Hematopoietic multipotent progenitor cell treated with erythropoietin and hydrocortisone succinate and interleukin-3 and kit ligand, for 15 days (in vitro differentiated cells): ENCODE measurements around the gene NUAK2.

Experiments used
- DNase-seq: peaks from one replicate; pipeline ENCODE4 v3.0.0-alpha.2; 2015; ENCODE audit warnings: low spot score

The NUAK2 gene

GRCh38 chr1:205274041-205274691 lies 47.4 kb downstream of the NUAK2 start:
- no peak for DNase-seq

- peak; percentile 80 for DNase-seq
Measured at GRCh38 chr1:205273551-205273982, 48.0 kb downstream of the NUAK2 start.

DNA sequence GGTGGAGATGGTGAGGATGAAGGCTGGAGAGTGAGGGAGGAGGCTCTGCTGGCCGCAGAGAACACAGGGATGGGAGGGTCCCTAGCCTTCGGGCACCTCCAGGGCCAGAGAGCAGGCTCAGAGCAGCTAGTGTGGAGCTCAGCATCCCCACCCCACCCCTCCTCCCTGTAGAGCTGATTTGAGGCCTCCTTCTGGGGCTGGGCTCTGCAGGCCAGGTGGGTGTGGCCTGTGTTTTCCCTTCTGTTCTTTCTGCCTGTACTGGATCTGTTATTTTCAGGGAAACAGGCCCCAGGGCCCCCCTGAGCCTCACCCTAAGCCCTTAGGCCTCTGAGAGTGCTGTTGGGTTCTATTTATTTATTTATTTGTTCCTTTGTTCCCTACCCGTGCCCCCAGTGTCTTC lies 49.0 kb downstream of the NUAK2 start:
- no peak for DNase-seq

GRCh38 chr1:205271745-205272144 lies 49.8 kb downstream of the NUAK2 start:
- no peak for DNase-seq

DNA sequence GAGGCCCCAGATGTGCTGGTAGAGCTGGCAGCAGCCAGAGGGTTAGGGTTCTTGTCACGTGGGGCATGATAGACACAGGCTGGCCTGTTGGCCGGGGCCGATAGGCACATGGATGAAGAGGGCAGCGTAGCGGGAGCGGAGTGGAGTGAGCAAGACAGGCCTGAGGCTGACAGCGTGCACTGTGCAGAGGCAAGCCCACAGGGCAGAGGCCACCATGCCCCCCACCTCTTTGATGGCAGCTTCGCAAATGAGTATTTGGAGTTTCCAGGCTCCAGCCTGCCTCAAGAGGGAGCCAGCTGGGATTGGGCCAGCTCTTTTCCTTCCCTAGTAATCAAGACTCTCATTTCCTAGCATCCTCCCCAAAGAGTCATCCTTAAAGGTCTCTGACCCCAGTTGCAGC lies 50.3 kb downstream of the NUAK2 start:
- no peak for DNase-seq

- DNase-seq, result no peak
Measured at GRCh38 chr1:205270764-205271163, 50.8 kb downstream of the NUAK2 start.

- no peak for DNase-seq
Measured at GRCh38 chr1:205270271-205270670, 51.3 kb downstream of the NUAK2 start.

- no peak for DNase-seq
Measured at GRCh38 chr1:205269711-205270110, 51.8 kb downstream of the NUAK2 start.

DNA sequence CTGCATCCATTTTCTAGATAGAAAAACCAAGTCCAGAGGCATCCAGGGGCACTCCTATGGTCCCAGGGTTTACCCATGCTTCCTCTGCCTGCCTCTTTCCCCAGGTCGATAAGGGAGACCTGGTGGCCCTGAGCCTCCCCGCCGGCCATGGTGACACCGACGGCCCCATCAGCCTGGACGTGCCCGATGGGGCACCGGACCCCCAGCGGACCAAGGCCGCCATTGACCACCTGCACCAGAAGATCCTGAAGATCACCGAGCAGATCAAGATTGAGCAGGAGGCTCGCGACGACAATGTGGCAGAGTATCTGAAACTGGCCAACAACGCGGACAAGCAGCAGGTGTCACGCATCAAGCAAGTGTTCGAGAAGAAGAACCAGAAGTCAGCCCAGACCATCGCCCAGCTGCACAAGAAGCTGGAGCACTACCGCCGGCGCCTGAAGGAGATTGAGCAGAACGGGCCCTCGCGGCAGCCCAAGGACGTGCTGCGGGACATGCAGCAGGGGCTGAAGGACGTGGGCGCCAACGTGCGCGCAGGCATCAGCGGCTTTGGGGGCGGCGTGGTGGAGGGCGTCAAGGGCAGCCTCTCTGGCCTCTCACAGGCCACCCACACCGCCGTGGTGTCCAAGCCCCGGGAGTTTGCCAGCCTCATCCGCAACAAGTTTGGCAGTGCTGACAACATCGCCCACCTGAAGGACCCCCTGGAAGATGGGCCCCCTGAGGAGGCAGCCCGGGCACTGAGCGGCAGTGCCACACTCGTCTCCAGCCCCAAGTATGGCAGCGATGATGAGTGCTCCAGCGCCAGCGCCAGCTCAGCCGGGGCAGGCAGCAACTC lies 52.5 kb downstream of the NUAK2 start:
- no peak for DNase-seq

DNA sequence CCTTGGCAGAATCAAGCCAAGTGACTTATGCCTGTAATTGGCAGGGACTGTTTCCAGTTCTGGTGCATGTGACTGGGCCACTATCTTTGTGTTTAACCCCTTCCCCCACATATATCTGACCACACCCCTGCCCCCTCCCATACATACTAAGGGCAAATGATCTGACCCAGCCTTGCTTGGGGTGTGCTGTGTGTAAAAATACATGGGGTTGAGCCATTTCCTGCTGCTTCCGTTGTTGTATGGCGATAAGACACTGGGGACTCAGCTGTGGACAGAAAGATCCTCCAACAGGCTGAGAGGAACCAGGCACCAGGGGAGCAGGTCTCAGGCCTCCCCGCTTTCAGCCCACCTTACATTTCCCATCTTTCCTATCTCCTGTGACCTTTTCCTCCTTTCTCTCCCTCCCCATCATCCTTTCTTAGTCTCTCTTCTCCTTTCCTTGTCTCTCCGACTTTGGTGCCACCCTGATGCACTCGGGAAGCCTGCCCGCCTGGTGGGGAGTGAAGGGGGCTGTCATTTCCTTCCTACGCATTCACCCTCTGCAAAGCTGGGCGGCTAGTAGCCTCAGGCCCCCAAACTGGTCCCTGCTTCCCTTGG lies 54.1 kb downstream of the NUAK2 start:
- DNase-seq, result no peak

DNA sequence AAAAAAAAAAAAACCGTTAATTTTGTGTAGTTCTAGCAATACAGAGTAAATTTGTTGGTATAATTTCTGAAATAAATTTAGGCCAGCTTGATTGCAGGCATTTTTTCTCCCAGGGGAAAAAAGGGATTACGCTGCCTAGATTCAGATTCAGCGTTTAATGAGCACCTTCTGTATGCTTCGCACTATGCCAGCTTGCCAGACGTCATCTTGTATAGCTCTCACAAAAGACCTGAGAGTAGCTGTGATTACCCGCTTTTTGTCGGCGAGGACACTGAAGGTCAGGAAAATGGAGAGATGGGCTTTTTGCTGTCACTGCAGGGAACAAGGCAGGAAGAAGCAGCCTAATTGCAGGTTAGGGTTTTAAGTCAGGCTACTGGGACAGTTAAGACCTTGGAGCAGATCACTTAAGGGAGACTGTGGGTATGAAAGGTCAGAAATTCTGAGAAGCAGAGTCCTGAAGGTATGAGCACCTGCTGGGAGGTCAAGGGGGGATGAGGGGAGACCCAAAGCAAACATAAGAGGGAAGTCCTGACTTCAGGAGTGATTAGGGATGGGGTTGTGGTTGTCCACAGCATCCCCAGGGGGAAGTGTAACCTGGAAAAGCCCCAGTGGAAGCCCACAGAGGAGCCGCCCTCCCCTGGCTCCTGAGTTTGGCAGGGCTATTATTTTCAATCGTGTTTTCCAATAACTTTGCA lies 54.8 kb downstream of the NUAK2 start:
- no peak for DNase-seq

DNA sequence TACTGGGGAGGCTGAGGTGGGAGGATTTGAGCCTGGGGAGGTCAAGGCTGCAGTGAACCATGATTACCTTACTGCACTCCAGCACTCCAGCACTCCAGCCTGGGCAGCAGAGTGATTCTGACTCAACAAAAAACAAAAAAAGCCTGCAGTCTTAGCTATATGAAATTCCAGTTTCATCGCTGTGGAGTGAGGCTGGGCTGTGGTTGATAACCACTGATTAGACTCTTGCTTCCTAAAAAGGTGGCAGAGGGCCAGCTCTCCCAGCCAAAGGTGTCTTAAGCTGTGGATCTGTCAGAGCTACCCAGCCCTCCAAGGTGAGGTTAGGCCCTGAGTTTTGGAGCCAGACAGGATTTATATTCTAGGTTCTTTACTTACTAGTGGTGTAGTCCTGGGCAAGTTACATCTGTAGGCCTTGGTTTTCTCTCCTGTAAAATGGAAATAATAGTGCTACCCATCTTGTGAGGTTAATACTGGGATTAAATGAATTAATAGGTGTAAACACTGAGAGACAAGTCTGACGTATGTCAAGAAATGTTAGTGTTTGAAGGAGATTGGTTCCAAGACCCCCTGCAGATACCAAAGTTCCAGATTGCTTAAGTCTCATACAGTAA lies 57.9 kb downstream of the NUAK2 start:
- peak; percentile 65 for DNase-seq

DNA sequence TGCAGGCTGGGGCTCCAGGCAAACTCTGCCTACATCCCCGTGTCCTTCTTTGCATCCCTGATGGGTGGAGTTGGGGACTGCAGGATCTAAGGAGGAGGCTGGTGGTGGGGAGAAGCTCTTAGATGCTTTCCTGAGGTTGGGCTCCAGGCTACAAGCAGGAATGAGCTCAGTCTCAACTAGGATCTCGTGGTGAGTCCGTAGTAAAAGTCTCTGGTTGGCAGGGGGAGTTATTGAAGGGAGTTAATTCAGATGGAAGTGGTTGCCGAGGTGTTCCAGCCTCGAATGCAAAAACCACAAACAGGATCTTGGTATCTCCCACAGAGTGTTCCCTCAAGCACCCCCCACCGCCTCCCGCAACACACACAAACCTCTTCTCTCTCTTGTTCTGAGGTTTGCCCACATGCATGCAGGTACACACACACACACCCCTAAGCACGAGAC lies 58.8 kb downstream of the NUAK2 start:
- DNase-seq, result no peak

DNA sequence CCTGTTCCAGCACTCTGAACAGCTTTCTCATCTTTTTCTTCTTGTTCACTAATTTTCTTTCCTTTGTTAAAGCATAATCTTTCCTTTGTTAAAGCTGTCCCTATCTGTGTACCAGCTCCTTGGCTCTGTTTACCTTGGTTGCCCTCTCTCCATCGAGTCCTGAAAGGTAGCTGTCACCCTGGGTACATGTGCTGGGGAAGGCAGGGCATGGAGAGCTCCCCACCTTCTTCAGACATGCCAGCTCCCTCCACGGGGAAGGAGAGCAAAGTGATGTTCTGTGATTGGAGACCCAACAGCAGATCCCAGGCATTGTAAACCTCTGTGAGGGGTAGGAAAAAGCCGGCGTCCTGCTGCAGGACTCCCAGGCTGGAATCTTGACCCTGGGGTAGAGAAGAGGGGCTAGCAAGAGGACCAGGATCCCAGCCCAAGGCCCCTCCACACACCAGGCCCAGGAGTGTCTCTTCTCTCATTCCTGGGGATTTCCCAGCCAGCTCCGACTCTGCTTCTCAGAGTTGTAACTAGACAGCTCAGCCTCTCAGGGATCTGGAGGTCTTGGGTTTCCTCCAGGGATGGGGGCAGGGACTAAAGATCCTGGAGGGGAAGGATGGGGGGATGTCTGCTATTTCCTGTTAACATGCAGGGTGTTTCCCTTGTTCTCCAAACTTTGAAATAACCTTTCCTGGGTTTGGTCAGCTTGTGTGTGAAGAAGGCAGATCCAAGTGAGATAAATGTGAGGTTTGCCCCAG lies 59.4 kb downstream of the NUAK2 start:
- DNase-seq, result no peak

GRCh38 chr1:205260948-205261732 lies 60.4 kb downstream of the NUAK2 start:
- DNase-seq, result no peak

DNA sequence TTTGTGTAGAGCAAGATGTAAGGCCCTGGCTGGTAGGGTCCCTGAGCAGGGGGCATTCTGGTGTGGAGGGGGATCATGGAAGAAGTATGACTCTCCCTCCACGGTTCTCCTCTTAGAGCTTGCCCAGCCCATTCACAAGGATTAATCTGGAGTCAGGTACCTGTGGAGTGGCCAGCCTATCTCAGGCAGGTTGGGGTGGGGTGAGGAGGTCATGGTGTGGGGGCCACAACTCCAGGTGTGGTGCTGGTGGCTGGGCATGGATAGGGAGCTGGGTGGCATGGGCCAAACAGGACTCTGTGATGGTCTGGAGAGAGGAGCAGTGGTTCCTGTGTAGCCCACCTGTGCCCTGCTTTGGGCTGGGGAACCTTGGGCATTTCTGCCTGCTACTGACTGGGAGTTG lies 61.5 kb downstream of the NUAK2 start:
- DNase-seq, result no peak

DNA sequence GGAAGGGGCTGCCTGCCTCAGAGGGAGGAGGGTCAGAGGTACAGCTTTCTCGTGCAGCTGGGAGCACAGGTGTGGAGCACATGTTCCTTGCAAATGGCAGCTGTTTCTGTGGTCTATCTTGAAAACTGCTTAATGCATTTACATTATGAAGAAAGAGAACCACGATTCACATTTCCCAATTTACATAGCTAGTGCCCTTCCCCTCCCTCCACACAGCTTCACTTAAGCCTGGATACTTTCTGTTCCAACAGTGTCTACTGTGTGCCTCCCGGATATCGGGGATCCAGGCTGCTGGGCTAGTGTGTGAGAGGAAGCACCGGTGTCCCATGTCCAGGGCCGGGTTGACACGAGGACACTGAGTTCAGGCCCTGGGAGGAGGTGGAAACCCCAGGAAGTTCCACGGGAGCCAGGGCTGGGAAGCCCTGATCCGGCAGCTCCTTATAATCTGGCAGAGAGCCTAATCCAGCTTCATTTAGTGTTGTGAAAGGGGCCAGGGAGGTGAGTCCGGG lies 62.2 kb downstream of the NUAK2 start:
- DNase-seq, result no peak

GRCh38 chr1:205258719-205259118 lies 62.8 kb downstream of the NUAK2 start:
- no peak for DNase-seq

DNA sequence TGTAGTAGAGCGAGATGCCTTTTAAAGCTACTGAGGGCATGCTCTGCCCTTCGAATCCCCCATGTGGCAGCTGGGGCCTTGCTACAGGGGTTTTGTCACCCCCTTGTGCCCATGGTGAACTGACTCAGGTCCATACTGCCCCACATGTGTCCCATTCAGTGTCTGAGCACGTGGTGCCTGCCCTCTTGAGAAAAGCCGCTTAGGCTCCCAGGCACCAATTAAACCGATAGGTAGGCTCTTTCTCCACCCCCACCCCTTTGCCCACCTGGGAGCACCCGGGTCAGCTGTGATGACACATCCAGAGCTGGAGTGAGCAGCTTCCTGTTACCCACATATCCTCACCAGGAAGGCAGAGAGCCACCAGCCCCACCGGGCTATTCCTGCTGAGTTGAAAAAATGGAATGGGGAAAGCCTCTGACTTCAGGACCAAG lies 63.3 kb downstream of the NUAK2 start:
- no peak for DNase-seq

DNA sequence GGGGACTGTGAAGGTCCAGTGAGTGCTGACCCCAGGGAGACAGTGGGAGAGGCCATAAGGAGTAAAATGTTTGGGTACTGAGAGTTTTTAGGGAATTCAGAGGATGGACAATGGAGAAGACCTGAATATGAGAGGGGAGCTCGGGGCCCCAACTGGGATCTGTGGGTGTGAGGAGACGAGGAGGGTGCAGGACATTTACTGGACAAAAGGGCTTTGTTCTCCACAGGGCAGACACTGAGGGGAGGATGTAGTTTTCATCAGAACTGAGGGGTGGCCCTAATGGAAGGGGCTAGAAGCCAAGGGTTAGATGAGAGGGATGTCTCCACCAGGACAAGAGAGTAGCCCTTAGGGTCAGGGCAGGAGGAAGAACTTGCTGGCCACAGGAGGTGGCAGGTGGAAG lies 63.8 kb downstream of the NUAK2 start:
- DNase-seq, result no peak
